NCI-H146 treated with DMSO at 0.1 percent for 48 hours (cell line): ENCODE results near the gene SPATA16.
"Not testable (repeated sequence)": the region's sequence is repeated elsewhere in the genome, so short reads cannot be mapped to it uniquely, and the experiment has no call there.

Source experiments
- DNase-seq: peaks from one replicate; lab custom pipeline; 2025; ENCODE audit not compliant: unreplicated experiment; lab: John Stamatoyannopoulos, UW

Gene SPATA16

DNA sequence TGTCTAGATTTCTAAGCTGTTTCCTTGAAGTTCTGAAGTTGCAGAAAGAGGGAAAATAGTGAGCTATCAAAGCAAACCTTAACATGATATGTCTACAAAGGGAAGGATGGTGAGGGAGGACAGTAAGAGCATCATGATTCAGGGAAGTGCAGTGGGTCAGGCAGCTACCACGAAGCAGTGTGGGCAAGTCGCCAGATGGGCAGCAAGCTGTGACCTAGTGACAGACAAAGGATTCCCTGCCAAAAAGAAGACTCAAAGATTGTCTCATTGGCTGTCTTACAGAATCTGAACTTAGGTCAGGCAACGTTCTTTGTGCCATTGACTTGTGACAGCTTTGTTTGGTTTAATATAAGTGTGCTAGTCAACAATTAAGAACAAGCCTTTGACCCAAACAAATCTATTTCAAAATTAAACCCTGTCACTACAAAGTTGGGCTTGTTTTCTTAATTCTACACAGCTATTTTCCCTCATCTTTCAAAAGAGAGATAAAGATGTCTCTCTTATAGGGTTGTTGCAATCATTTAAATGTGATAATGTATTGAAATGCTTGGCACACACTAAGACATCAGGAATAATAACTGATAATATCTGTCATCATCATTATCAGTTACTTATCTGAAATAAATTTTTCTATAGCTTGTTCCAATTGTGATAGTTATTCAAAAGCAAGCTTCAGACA lies 237.3 kb downstream of the SPATA16 start:
- DNase-seq, result no peak

DNA sequence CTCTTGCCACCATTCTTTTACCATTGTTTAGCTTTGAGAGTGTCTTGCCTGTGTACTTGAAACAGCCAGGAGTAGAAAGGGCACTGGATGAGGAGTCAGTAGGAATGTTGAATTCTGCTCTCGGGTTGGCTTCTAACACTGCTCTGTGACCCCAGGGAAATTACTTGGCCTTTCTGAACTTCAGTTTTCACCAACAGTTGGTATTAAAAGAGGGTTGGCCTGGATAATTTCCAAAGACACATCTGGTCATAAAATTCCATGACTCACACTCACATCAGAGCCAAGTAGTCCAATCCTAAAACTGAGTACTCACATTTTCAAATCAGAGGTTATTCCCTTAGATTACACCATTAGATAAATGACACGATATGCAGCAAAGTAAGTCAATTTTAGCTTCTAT lies 248.9 kb downstream of the SPATA16 start:
- DNase-seq, result no peak

DNA sequence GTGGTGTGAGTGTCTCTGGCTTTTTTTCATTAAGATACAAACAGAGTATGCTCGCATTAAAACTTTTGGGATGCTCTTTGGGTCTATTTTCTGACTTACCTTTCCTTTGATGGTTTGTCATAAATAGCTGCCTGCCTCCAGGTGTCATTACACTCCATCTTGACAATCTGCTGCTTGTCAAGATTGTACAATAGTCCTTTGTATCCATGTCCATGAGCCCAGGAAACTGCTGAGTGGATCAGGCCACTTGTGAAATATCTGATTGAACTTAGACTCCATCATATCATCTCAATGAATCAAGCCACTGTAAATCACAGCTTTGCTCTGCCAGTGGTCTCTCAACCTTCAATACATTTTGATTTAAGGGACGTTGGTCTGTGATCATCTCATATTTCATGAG lies 255.3 kb downstream of the SPATA16 start:
- DNase-seq, result no peak

DNA sequence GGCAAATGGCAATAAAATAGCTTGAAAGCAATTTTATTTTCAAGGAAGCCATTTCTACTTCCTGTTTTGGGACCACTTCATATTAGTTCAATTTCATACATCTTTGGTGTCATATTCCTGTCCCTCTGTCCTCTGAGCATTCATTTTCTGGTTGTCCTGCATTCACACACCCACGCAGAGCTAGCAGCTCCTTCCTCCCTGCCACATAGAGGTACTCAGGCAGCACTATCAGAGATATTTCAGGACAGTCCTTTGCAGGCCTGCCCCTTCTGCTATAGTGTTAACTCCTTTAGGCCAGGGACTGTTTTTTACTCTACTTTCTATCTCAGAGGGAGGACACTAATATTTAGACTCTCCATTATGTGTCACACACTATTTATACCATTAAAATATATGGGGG lies 258.5 kb downstream of the SPATA16 start:
- no peak for DNase-seq

DNA sequence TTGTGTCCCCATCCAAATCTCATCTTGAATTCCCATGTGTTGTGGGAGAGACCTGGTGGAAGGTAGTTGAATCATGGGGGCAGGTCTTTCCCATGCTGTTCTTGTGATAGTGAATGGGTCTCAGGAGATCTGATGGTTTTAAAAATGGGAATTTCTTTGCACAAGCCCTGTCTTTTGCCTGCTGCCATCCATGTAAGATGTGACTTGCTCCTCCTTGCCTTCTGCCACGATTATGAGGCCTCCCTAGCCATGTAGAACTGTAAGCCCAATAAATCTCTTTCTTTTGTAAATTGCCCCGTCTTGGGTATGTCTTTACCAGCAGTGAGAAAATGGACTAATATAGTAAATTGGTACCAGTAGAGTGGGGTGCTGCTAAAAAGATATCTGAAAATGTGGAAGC lies 261.7 kb downstream of the SPATA16 start:
- DNase-seq, result not testable (repeated sequence)

DNA sequence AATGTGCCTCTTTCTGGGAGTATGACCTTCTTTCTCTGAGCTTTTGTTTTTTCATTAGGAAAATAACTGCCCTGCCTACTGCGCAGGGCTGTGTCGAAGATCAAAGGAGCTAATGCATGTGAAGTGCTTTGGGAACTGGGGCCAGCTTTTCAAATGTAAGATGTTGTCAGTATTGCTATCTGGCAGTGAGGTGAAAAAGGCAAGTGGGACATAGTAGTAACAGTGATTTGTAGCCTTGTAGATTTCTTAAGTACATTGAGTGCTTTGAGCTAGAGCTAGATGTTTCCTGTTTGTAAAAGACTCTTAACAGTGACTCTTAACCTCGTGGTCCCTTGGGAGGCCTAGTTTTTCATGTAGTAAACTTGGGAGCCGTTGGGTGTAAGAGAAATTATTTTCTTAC lies 264.0 kb downstream of the SPATA16 start:
- DNase-seq, result no peak

DNA sequence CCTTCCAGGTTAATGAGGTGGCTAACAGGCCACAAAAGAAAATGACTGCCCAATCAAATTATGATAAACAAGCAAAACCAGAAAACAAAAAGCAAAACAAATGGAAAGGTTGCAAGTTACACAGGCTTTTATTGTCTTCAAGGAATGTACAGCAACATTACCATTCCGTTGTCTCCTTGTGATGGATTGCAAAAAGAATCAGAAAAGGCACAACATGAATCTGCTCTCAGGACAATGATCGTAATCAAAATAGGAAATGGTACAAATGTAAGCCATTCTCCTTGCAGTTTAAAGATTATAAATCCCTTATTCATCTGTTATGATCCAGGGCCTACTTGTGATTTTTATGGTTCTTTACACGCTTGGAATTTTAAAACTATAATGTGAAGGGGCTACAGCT lies 264.7 kb downstream of the SPATA16 start:
- DNase-seq, result no peak

DNA sequence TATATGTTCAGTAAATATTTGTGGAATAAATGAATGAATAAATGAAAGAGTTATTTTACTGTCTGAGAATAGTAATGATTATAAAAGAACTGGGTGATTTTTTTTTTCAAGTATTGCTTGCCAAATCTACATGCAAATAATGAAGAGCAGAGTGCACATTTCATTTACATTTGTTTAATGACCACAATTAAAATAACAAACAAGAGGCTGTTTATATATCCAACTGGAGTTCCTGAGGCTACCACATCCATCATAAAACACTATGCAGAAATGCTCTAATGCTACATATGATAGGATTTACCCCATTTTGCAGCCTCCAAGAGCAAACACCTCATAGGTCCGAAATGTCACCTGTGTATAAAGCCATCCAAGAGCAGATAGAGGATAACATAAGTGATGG lies 266.0 kb downstream of the SPATA16 start:
- DNase-seq, result no peak

DNA sequence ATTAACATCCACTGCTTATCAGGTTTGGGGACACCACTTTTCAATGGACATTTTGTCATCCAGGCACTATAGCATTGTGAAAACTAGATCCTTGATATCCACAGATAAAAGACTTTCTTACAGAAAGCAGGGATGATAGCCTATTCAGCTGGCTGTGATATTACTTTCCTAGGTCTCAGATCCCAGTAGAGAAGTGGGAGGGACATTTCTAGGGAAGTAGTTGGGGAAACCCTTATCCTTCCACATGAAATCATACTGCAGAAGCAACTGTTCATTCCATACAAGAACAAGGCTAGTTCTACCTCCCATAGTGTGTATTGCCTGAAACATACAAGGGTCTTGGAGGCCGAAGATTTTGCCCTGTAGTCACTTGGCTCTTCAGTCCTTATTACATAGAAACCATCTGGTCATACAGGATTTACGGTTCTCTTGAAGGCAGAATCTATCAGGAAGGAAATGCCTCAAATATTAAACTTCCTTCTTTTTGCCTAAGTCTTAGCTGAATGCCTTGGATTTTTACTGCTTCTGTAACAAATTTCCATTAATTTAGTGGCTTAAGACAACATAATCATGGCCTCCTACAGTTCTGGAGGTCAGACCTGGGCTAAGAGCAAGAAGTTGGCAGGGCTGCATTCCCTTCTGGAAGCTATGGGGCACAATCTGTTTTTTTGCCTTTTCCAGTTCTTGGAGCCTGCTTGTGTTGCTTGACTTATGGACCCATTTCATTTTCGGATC lies 271.1 kb downstream of the SPATA16 start:
- DNase-seq, result no peak

DNA sequence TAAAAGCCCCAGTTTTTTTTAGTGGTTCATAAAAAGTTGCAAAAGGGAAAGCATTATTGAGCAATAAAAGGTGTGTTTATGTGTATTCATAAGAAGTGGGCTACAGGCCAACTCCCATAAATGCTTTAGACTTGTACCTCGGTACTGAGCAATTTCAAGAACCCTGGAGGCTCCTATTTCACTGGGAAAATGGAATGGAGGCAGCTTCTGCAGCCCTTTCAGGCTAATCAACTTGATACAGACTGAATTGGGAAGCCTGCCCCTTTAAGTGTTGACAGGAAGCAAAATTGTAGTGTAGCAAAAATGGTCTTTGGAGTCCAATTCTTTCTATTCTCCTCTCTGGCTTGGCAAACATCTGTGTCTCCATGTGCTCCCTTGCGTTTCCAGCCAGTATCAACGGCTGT lies 271.7 kb downstream of the SPATA16 start:
- peak; percentile 60 for DNase-seq

DNA sequence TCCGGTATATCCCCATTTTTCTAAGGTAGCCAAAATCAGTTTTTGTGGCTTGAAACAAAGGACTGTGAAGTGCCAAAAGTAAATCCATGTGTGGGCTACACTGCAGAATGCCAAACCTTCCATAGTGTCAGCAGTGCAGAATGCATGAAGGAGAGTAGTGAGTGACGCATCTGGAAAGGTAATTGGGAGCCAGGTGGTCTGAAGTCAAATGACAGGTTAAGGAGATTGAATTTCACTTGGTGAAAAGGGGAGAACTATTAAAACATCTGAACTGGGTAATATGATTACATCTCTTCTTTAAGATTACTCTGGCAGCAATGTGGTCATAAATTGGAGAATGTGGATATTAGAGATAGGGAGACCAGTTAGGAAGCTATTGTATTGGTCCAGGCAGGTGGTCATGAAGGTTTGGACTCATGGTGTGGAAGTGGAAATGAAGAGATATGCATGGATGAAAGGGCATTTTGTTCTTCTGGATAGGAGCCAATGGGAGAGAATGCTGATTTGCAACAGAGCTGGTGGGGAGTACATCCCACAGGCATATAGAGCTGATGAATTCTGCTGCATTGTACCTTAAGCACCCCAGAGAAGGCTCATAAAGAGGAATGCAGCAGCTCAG lies 272.3 kb downstream of the SPATA16 start:
- DNase-seq, result peak; percentile 100

DNA sequence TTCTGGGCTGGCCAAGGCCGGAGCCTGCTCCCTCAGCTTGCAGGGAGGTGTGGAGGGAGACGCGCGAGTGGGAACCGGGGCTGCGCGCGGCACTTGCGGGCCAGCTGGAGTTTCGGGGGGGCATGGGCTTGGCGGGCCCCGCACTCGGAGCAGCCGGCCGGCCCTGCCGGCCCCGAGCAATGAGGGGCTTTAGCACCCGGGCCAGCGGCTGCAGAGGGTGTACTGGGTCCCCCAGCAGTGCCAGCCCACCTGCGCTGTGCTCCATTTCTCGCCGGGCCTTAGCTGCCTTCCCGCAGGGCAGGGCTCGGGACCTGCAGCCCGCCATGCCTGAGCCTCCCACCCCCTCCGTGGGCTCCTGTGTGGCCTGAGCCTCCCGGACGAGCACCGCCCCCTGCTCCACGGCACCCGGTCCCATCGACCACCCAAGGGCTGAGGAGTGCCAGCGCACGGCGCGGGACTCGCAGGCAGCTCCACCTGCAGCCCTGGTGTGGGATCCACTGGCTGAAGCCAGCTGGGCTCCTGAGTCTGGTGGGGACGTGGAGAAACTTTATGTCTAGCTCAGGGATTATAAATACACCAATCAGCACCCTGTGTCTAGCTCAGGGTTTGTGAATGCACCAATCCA lies 274.2 kb downstream of the SPATA16 start:
- not testable (repeated sequence) for DNase-seq

DNA sequence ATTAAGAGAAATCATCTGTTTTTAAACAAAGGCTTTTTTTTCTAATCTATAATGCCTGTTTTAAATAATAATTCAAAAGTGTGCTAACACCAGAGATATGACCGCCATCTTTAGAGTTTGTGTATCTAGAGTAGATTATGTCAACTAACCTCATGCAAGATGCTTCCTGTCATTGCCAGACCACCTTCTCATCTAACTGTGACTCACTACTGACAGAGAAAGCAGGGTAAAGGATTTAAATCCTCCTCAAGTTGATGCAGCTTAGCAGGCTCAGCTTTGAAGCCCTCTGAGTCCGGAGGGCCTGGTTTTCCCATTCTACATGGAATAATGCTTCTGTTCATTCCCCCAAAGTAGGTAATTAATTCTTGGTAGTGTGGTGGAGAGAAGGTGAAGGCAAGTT lies 282.0 kb downstream of the SPATA16 start:
- DNase-seq, result no peak

DNA sequence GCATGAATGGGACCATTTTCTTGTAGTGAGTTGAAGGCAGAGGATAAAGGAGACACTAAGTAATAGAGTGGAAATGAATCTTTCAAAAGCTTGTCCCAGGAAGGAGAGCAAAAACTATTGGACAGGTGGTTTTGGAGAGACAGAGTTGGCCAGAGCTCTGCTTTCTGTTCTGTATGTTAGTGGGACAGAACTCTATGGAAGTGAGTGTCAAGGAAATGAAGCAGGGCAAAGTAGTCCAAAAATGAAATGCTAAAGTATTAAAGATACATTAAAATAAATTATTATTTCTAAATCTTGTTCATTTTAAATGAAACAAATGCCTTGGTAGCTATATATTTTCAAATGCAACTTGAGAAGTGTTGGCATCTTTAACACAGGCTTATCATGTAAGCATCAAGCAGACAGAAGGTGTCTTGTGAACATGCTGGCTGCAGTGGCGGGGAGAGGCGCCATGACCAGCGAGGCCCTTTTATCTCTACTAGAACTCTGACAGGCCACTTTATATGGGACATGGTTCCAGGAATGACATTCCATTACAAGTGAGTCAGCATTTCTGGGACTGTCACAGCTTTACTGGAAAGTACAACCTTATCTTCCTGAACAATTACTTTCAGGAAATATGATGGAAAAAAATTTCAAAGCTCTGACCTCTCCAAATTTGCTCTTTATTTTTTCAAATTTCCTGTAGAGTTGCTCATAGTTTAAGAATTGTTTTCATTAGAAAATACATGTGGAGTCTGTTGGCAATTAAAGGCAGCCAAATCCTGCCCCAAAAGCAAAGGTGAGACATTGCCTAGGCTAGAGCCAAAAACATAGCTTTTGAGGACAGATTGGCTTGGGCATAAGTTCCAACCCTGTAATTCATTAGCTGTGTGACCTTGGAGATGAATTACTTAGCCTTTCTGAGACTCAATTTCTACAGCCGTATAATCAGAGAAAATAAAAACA lies 284.0 kb downstream of the SPATA16 start:
- no peak for DNase-seq

DNA sequence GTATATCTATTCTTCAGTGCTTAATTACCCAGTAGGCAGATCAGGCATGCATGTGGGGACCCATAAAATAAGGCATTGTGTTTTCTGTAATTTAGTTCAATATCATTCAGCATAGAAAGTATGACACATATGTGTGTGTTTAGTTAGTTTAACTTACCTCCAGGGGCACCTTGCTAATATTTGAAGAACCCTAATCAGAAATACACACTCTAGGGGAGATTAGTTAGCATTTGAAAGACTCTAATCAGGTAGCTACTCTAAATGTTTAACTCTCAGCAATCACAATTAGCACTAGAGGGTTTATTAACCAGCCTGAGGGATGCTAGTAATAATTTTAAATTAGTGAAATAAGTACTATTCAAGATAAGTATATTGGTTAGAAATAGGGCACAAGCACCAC lies 286.0 kb downstream of the SPATA16 start:
- peak; percentile 90 for DNase-seq

DNA sequence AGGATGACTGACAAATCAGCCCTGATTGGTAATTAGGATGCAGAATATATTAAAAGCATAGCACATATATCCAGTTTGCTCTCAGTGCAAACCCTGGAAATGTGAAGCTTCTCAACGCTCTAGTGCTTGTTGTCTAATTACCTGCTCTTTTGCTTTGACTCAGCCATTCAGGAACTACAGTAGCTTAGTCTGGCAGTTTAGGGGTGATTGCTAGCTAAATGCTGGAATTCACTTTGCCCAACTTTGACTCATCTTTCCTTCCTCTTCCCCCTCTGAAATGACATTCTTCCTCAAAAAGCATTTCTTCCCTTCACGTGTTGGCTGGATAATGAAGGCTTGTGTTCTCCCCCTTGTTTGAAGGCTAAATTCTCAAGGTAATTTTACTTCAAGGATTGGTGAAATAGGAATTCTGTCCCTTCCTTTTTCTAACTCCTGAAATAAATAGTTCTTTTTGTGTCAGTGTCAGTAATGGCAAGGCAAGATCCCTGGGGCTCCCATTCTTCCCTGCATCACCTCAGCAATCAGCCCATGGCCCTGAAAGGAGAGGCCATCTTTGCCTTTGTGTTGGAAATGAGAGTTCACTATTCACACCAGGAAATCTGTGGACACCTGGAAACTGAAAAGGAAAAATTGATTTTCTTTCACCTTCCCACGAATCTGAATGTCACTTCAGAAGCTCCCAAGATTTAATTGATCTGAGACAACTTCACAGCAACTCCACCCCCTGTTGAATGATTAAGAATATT lies 286.9 kb downstream of the SPATA16 start:
- peak; percentile 99 for DNase-seq

DNA sequence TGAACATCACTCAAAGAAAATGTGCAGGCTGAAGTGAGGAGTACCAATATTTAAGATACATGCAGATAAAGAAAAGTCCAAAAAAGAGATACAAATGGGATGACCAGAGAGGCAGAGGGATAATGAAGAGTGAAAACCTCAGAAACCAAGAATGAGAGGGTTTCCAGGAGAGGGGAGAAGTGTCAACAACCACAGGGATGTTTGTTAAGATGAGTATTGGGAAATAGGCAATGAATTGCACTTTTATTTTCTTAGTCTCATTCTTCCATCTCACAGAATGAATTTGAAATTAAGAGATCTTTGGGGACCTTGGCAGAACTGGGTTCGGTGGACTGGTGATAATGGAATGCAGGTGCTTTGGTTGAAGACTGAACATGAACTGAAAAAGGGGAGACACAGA lies 288.0 kb downstream of the SPATA16 start:
- DNase-seq, result no peak

DNA sequence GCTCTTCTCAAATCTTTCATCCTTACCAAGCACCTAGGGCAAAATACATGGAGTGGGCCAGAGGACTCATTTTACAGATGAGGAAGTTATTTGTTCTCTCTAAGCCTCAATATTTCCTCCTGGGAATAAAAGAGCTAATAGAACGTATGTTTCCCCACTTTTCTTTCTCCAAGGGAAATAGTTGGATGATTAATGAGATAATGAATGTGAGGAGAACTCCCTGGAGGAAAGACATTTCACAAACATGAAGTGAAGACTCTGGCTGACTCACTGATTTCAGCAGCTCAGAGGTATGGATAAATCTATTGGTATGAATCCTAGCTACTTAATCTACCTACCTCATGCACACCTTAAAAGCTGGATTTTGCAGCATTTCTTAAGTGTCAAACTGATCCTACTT lies 292.1 kb downstream of the SPATA16 start:
- no peak for DNase-seq

DNA sequence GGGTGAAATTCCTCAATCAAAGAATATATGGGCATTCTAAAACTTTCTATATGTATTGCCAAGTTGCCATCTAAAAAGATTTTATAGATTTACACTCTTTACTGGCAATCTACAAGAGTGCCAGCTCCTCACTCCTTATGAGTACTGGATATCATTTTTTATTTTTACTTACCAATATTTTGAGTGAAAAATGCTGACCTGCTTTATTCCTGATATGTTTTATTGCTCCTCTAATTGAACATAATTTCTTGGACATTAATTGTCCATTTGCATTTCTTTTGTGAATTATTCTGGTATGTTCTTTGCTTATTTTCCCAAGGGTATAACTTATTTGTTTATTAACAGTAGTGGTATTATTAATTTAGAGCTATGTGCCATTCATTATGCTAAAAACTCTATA lies 293.7 kb downstream of the SPATA16 start:
- DNase-seq, result no peak

DNA sequence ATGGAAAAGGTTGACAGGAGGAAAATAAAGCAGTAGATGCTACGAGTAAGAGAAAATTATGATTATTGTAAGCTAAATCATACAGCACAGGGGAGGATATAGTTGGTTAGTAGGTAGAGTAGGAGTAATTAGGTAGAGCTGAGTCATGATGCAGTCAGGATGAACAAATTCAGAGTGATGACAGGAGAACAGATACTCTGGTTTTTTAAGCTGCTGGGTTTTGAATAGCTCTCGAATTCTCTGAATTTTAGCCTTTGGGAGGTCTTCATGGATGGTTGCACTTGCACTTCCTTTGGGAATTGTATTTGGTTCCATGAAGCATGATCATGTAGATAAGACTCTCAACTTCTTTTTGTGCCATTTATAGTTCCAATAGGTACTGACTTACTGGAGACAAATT lies 294.3 kb downstream of the SPATA16 start:
- DNase-seq, result peak; percentile 42
